Loucy (cell line): ENCODE measurements around the gene ADAT3.

Source experiments
- CTCF ChIP-seq: fragments of 200-600 bp; sonication (generic); conservative IDR thresholded peaks from 2 replicates; pipeline ENCODE4 v1.5.1; 2014; ENCODE audit warnings: mild to moderate bottlenecking, antibody characterized with exemption, low read length
- EZH2phosphoT487 ChIP-seq: fragments of 200-600 bp; IDR thresholded peaks from 2 replicates; pipeline ENCODE4 v1.6.1; 2018; ENCODE audit warnings: antibody characterized with exemption, mild to moderate bottlenecking, moderate library complexity, borderline replicate concordance

DNA sequence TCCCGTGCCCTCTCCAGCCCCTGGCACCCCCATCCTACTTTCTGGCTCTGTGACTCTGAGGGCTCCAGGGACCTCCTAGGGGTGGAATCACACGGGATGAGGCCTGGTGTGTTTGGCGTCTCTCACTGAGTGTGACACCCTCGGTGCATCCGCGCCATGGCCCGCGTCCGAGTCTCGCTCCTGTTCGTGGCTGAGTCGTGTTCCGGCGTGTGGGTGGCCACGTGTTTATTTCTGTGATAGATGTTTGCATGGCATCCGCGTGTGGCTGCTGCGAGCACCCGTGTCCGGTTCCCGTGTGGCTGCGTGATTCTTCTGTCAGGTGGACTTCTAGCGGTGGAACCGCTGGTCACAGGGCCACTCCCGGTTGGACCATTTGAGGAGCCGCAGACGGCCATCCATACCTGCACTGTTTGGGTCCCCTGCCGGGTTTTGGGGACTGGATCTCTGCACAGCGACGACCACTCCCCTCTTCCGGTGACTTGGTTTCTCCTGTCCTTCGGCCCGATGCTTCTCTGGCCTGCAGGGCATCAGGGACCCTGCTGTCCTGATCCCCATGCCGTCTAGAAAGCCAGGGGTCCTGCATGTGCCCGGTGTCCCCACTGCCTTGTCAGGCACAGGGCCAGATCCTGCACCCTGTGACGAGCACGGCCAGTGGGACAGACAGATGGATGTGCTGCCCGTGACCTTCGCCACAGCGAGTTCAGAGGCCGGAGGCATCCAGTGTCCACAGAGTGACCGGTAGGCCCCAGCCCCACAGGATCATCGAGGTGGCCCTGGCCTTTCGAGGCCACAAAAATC is 44.3 kb downstream of the ADAT3 start:
- TF ChIP-seq CTCF (no peak), EZH2phosphoT487 (no peak)
